Stimulated activated CD8-positive, alpha-beta memory T cell treated with anti-CD3 and anti-CD28 coated beads, Interleukin-12 subunit alpha, Interleukin-12 subunit beta, amount 100 ng/mL, for 24 hours (primary cell): Measurements from ENCODE around the gene NLRP11.

Experiments
- DNase-seq: peaks from one replicate; pipeline ENCODE4 v3.0.0-alpha.2; 2020; ENCODE audit errors: extremely low read depth

The NLRP11 gene

DNA sequence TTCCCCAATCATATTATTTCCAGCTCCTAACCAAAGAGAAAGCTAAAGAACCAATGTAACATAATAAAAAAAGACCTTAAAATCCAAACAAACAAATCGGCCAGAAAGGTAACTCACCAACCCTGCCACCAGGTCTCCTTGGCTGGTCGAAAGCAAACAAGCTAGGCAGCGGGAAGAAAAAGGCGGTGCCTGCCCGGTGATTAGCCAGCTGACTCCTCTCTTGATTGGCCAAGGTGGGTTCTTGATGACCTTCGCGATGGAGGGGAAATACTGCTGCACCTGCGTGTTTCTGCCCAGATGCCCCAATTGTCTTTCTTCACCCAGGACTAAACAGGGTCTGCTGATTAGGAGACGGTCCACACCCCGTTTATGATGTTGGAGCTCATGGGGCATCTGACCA, at the start of gene NLRP11:
Gene NLRP11 (minus strand): TSS at position 154 of the 400 bp plus-strand sequence. CDS start 13,825 bp downstream, outside the sequence.
- no peak for DNase-seq

DNA sequence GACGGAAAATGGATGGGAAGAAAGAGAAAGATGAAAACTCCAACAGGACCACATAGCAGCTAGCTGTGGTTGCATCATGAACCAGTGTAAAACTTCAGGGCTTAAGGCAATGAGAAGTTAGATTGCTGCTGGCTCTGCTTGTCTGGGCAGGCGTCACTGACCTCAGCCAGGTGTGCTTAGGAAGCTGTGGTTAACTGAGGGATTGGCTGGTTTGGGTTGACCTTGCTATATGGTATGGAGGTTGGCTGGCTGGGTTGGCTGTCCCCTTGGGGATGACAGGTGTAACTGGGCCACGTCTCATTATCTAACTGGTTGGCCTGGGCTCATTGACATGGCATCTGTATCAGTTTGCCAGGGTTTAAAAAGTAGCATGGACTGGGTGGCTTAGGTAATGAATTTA, 45.4 kb upstream of the NLRP11 start:
- DNase-seq = no peak

DNA sequence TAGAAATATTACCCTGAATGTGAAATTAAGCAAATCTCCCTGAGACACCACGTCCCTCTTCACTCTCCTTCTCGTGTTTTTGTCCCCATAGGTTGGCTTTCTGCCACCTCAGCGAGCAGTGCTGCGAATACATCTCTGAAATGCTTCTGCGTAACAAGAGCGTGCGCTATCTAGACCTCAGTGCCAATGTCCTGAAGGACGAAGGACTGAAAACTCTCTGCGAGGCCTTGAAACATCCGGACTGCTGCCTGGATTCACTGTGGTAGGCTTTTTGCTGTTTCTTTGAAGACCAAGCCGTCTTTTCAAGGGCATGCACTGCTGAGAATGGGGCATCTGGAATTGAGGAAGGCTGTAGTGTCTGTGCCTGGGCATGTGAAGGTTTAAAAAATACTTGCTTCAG, 38.9 kb upstream of the NLRP11 start:
- no peak for DNase-seq

DNA sequence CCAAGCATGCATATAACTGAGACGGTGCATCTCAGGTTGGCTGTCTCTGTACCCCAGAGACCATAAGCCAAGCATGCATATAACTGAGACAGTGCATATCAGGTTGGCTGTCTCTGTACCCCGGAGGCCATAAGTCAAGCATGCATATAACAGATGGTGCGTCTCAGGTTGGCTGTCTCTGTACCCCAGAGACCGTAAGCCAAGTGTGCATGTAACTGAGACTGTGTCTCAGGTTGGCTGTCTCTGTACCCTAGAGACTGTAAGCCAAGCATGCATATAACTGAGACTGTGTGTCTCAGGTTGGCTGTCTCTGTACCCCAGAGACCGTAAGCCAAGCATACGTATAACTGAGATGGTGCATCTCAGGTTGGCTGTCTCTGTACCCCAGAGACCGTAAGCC, 35.3 kb upstream of the NLRP11 start:
- no peak for DNase-seq

DNA sequence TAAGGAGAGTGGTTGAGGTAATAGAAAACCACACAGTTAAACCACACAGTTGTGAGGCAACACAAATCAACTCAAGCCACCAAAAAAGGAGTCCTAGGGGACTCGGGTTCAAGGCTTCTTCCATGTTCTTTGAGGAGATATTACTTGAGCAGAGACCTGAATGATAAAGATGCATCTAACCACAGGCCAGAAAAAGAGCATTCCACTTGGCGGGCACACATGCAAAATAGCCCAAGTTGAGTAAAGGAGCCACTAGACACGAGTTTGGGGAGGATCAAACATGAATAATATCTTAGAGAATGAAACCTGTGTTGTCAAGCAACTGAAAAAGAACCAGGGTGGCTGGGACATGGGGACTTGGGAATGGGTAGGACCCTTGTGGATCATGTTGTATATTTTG, 34.7 kb upstream of the NLRP11 start:
- no peak for DNase-seq

DNA sequence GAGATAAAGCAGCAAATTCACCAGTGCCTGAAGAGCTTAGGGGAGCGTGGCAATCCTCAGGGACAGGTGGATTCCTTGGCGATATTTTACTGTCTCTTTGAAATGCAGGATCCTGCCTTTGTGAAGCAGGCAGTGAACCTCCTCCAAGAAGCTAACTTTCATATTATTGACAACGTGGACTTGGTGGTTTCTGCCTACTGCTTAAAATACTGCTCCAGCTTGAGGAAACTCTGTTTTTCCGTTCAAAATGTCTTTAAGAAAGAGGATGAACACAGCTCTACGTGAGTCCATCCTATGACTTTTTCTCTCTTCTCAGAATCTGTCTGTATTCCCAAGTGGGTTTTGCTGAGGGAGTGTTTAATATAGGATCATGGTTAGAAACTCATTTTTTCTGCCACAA, 27.2 kb upstream of the NLRP11 start:
- DNase-seq = no peak

DNA sequence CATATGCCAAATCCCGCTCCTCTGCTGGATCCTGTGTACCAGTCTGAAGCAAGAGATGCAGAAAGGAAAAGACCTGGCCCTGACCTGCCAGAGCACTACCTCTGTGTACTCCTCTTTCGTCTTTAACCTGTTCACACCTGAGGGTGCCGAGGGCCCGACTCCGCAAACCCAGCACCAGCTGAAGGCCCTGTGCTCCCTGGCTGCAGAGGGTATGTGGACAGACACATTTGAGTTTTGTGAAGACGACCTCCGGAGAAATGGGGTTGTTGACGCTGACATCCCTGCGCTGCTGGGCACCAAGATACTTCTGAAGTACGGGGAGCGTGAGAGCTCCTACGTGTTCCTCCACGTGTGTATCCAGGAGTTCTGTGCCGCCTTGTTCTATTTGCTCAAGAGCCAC, 26.6 kb upstream of the NLRP11 start:
- no peak for DNase-seq

DNA sequence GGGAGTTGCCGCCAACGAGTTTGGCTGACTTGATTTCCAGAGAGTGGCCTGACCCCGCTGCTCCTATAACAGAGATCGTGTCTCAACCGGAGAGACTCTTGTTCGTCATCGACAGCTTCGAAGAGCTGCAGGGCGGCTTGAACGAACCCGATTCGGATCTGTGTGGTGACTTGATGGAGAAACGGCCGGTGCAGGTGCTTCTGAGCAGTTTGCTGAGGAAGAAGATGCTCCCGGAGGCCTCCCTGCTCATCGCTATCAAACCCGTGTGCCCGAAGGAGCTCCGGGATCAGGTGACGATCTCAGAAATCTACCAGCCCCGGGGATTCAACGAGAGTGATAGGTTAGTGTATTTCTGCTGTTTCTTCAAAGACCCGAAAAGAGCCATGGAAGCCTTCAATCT, 26.2 kb upstream of the NLRP11 start:
- no peak for DNase-seq

DNA sequence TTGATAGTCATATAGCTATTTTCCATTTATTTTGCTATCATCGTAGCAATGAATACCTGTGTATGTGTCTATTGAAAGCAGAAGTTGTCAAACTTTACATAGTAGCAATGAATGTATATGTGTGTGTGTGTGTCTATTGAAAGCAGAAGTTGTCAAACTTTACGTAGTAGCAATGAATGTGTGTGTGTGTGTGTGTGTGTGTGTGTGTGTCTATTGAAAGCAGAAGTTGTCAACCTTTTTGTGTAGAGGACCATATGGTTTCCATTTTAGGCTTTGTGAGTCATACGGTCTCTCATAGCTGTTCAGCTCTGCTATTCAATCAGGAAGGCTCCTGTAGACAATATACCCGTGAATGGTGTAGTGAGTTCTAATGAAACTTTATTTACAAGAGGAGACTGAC, 25.4 kb upstream of the NLRP11 start:
- DNase-seq = no peak

DNA sequence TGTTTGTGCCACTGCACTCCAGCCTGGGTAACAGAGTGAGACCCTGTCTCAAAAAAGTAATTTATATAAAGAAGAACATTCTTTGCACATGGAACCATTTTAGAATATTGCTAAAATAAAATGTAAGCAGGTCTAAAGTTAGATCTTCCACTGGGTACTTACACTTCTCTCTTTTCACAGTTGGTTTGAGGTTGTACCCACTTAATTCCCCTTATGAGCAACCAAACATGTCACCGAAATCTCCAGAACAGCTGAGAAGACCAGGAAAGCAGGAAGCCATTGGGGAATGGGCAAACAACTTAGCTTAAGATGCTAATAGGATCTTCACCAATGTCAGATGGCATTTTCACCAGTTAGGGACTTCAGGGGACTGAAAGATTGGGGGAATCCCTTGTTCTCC, 23.4 kb upstream of the NLRP11 start:
- DNase-seq = no peak

DNA sequence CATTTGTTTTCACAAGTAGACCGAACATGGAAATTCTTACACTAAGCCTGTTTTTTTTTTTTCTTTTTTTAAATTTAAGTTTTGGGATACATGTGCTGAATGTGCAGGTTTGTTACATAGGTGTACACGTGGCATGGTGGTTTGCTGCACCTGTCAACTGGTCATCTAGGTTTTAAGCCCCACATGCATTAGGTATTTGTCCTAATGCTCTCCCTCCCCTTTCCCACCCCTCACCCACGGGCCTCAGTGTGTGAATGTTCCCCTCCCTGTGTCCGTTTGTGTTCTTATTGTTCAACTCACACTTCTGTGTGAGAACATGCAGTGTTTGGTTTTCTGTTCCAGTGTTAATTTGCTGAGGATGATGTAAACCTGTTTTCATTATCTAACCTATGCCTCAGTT, 7.1 kb upstream of the NLRP11 start:
- DNase-seq = no peak

DNA sequence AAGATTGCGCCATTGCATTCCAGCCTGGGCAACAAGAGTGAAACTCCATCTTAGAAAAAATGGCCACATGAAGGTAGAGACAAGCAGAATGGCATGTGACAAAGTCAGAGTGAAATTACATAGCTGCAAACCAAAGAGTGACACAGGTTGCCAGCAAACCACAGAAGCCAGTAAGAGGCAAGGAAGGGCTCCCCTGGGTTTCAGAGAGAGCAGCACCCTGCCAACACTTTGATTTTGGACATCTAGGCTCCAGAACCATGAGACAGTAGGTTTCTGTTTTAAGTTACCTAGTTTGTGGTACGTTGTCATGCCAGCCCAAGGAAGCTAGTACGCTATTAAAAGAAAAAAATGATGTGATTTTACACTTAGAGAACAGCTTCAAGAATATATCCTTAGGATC, 6.5 kb upstream of the NLRP11 start:
- DNase-seq = no peak

DNA sequence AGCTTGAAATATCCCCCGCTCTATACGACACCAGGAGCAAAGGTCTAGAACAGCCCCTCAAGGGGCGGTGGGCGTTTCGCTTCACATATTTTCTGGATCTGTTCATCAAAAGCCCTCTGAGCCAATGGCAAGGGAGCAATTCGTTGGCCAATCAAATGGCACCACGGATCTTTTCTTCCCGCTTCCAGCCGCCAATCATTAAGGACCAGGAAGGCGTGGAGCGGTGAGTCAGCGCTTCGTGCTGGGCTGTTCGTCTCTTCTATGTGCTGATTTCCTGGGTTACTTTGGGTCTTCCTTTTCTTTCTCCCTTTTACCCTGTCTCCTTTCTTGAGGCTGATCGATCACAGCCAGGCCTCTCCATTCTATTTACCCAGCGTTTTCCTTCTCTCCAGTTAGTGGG, 4.5 kb upstream of the NLRP11 start, which contains the start of gene NLRP4:
Gene NLRP4 (plus strand): TSS at position 201 of the 400 bp plus-strand sequence. CDS start 15,541 bp downstream, outside the sequence.
- no peak for DNase-seq

DNA sequence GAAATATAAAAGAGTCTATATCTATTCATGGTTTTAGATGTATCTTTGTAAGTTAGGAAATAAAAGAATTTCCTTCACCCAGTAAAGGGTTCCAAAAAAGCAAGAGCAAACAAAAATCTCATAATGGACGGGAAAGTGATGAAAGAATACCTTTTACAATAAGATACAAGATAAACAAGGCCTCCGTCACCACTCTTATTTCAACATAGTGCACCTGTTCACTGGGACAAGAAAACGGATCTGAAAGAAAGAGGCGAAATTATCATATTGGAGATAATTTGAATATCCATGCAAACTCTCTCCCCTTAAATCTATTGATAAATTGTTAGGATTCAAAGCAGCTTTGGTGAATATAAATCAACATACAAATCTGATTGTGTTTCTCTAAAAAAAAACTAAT, 877 bp upstream of the NLRP11 start:
- no peak for DNase-seq

DNA sequence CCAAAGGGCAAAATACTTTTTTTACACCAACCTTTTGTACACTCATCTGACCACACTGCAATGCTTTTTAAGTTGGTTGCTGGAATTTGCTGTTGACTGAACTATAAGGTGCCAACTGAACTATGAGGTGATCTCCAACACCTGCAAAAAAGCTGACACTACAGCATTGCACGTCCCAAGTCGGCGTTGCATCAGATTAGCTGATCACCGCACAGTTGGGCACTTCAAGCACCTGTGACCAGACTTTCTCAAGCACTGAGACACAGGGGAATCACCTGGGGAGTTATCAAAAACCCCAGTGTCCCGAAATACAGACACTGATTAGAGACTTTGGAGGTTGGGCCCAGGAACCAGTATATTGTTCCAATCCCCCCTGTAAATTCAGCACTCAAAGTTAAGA, 1.1 kb downstream of the NLRP11 start:
- no peak for DNase-seq

DNA sequence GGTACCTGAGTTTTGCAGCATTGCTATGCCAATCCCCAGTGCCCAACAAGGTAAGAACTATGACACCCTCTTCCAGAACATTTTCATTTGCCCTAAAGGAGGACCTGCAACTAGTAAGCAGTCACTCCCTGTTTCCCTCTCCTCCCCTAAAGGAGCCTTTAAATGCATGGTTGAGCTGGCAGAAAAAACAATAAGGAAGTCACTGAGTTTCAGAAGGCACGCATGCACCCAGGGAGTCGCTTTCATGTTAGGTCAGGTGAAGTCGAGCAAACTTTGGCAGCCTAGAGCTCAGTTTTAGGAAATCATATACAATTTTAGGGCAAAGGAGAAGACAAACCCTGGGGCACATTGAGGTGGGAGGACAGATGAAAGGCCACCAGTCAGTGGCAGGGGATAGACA, 11.8 kb downstream of the NLRP11 start:
- DNase-seq = no peak

DNA sequence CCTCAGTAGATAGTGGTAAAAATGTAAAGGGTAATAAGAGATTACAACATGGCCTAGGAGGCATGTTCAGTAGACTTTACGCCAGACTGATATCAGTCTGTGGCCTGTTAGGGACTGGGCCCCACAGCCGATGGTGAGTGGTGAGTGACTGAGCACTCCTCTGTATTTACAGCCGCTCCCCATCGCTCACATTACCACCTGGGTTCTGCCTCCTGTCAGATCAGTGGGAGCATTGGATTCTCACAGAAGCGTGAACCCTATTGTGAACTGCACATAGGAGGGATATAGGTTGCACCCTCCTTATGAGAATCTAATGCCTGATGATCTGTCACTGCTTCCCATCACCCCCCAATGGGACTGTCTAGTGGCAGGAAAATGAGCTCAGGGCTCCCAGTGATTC, 17.9 kb downstream of the NLRP11 start:
- no peak for DNase-seq

DNA sequence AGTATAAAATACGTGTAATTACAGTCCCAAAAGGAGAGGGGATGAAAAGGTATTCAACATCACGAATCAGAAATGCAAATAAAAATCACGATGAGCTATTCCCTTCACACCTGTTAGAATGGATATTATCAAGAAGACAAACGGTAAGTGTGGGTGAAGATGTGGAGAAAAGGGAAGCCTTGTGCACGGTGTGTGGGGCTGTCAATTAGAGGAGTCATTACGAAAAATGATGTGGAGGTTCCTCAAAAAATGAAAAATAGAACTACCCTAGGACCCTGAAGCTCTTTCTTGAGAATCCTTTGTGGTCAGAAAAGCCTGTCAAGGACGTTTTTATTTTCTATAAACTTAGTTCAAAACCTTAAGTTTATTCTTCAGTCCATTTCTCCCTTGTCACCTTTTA, 19.4 kb downstream of the NLRP11 start:
- DNase-seq = no peak

DNA sequence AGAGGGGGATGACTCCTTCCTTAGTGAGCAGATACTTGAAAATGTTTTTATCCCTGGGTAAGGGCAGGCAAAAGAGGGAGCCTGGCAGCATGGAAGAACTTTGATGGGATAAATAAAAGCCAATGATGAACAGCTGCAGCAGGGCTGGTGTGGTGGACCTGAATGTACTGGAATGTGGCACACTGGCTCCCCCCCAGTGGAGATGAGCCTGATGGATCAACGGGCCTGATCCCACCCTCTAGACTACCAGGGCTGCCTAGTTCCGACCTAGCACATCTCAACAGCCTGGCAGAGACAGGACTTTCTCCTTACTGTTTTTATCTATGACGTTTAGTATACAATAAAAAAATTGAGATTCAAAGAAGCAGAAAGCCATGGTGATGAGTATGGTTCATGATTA, 20.5 kb downstream of the NLRP11 start:
- DNase-seq = no peak

DNA sequence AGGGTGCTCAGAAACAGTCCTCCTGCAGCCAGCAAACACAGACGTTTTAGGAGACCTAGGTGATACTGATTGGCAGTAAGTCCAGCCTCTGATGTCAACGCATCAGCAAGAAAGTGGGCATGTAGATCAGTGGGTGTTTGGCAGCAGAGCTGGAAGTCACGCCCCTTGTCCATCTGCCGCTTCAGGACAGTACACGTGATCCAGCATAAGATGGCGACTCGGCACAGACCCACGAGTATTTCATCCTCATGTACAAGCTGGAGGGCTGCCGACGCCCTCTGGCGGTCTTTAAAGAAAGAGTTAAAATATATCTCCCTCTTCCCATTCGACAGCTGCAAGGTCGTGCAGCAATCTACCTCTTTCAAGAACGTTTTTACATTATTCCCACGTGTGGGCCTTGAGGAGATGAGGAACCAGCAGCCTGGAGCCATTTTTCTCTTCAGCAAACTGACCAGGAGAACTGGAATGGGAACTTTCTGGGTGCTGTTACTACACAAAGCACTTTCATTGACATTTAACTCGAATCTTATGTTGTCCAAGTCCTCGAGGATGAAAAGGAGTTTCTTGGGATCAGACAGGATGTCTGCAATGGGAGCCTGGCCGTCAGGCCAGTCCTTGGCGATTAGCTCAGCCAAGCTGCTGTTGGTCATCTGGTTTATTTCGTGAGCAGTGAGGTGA, 22.3 kb downstream of the NLRP11 start:
- DNase-seq = no peak

DNA sequence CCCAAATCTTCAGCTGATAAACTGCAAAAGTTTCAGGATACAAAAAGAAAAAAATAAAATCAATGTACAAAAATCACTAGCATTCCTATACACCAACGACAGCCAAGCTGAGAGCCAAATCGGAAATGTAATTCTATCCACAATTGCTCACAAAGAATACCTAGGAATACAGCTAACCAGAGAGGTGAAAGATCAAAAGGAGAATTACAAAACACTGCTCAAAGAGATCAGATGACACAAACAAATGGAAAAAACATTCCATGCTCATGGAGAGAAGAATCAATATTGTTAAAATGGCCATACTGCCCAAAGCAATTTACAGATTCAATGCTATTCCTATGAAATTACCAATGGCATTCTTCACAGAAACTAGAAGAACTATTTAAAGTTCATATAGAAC, 29.5 kb downstream of the NLRP11 start:
- no peak for DNase-seq

DNA sequence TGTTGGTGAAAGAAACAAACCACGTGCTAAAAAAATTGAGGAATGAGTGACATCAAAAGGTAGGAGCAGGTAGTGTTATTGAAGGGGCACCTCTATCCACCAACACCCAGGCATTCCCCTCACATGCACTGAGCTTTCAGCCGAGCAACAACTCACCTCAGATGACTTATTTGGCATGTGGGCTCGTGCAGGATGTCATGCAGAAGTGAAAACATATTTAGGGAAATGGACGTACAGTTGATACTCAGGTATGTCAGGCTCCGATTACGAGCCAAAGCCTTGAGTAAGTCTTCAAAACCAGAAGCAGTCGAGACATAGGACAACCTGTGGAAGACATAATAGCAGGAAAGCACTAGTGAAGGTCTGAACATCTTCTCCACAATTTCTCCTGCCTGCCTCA, 30.4 kb downstream of the NLRP11 start:
- no peak for DNase-seq

DNA sequence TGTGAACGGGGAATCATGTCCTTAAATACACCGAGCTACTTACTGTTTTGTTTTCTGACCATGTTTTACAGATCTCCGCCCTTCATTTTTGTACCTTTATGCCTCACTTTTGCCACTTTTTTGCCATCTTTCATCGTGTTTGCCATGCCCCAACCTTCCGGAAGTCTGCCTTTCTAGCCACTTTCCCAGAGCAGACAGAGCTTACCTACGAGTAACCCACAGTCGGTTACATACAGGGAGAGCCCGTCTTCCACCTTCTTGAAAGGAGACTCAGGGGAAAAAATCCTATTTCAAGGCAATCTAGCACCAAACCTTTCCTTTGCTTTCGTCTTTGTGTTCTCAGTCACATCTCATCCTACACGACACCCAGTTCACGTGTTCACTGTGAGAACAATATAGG, 36.8 kb downstream of the NLRP11 start:
- DNase-seq = no peak

DNA sequence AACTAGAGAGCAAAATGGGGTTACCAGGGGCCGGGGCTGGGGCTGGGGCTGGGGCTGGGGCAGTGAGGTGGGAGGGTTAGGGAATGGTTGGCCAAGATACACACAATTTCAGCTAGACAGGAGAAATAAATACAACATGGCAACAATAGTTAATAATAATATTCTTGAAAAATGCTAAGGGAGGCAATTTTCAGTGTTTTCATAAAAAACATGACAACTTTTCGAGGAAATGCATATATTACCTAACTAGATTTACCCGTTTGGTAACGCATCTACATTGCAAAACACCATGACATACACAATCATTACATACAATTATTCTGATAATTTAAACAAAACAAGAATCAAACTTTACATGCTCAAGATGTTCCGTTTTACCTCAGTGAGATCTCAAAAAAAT, 50.7 kb downstream of the NLRP11 start:
- DNase-seq = no peak
